Mesothelial cell of epicardium (in vitro differentiated cells): Measurements from ENCODE around the gene EPHA3. TPM values are rescaled to one million over a fixed set of nuclear protein-coding genes. Genes with fewer than 3 reads are reported as not detected.

Source experiments
- DNase-seq, 2 experiments: peaks; one replicate each; pipeline ENCODE4 v3.0.0; 2021; ENCODE audit warnings: low spot score in 2 of 2; ENCODE audit not compliant: unreplicated experiment in 2 of 2
- H3K27ac Mint-ChIP-seq: 2 replicates; pipeline ENCODE4 v1.8.0; 2021; ENCODE audit warnings: mixed read lengths
- H3K27me3 Mint-ChIP-seq: 2 replicates; pipeline ENCODE4 v1.8.0; 2021; ENCODE audit warnings: low read depth, mixed read lengths
- H3K36me3 Mint-ChIP-seq: 2 replicates; pipeline ENCODE4 v1.8.0; 2021; ENCODE audit warnings: mixed read lengths
- H3K4me1 Mint-ChIP-seq: 2 replicates; pipeline ENCODE4 v1.8.0; 2021; ENCODE audit warnings: mixed read lengths
- H3K4me3 Mint-ChIP-seq: 2 replicates; pipeline ENCODE4 v1.8.0; 2021; ENCODE audit warnings: mild to moderate bottlenecking, moderate library complexity, mixed read lengths
- H3K9me3 Mint-ChIP-seq: 2 replicates; pipeline ENCODE4 v1.8.0; 2021; ENCODE audit warnings: mixed read lengths
- CTCF ChIP-seq: fragments of 200-600 bp; sonication (generic); IDR thresholded peaks from one replicate; pipeline ENCODE4 v1.5.0; 2021; ENCODE audit warnings: antibody characterized with exemption; ENCODE audit not compliant: unreplicated experiment
- total RNA-seq: library from RNA; stranded (reverse); gene quantifications from 3 replicates; pipeline ENCODE4 v1.2.1, GENCODE V29; 2021

EPHA3 gene
- total RNA-seq, 1 donor from 2014 or later, result 4.5 TPM

GRCh38 chr3:89506462-89507103 lies 399.2 kb downstream of the EPHA3 start:
- Mint-ChIP-seq H3K9me3 (peaks cover 11% of the 10 kb centered on the region), H3K4me3 (no peak overlapping the region), H3K4me1 (peaks cover 9% of the 10 kb centered on the region), H3K36me3 (no peaks in the 10 kb centered on the region), H3K27me3 (no peaks in the 10 kb centered on the region), H3K27ac (no peak overlapping the region)
- no peak for TF ChIP-seq CTCF
- DNase-seq, result no peak

GRCh38 chr3:89521328-89521727 lies 413.9 kb downstream of the EPHA3 start:
- Mint-ChIP-seq H3K36me3 (no peaks in the 10 kb centered on the region), H3K4me1 (peaks cover 25% of the 10 kb centered on the region), H3K9me3 (no peaks in the 10 kb centered on the region), H3K27ac (no peak overlapping the region), H3K27me3 (no peaks in the 10 kb centered on the region), H3K4me3 (no peak overlapping the region)
- no peak for TF ChIP-seq CTCF
- DNase-seq, result no peak

- H3K27me3 Mint-ChIP-seq, result no peaks in the 10 kb centered on the region
- no peak overlapping the region for H3K4me3 Mint-ChIP-seq
- H3K4me1 Mint-ChIP-seq, result peaks cover 23% of the 10 kb centered on the region
- H3K36me3 Mint-ChIP-seq, result no peaks in the 10 kb centered on the region
- no peaks in the 10 kb centered on the region for H3K9me3 Mint-ChIP-seq
- TF ChIP-seq CTCF, result no peak
- DNase-seq, result no peak
- no peak overlapping the region for H3K27ac Mint-ChIP-seq
Measured at GRCh38 chr3:89522155-89522554, 414.7 kb downstream of the EPHA3 start.

GRCh38 chr3:89525609-89526008 lies 418.2 kb downstream of the EPHA3 start:
- Mint-ChIP-seq H3K36me3 (no peaks in the 10 kb centered on the region), H3K4me1 (peaks cover 34% of the 10 kb centered on the region), H3K27ac (no peak overlapping the region), H3K4me3 (no peak overlapping the region), H3K27me3 (no peaks in the 10 kb centered on the region), H3K9me3 (no peaks in the 10 kb centered on the region)
- TF ChIP-seq CTCF, result no peak
- DNase-seq, result no peak

- no peaks in the 10 kb centered on the region for H3K27me3 Mint-ChIP-seq
- no peak for TF ChIP-seq CTCF
- no peak overlapping the region for H3K4me3 Mint-ChIP-seq
- no peak overlapping the region for H3K27ac Mint-ChIP-seq
- no peak for DNase-seq
- no peaks in the 10 kb centered on the region for H3K36me3 Mint-ChIP-seq
- no peaks in the 10 kb centered on the region for H3K9me3 Mint-ChIP-seq
- peaks cover 30% of the 10 kb centered on the region for H3K4me1 Mint-ChIP-seq
Measured at GRCh38 chr3:89527736-89528305, 420.4 kb downstream of the EPHA3 start.
